GM12872 (cell line): Measurements from ENCODE around the gene PLEKHB2.

ENCODE experiments used
- CTCF ChIP-seq: IDR thresholded peaks from 3 replicates; pipeline ENCODE4 v1.5.1; 2011; ENCODE audit warnings: low read depth, mild to moderate bottlenecking, low read length, moderate library complexity; ENCODE audit not compliant: insufficient read depth

PLEKHB2 gene

GRCh38 chr2:131092458-131093005 lies 12.6 kb upstream of the PLEKHB2 start:
- no peak for TF ChIP-seq CTCF

- TF ChIP-seq CTCF, result no peak
These were observed 12.0 kb upstream of the PLEKHB2 start, which contains the start of gene FAM168B for GRCh38 chr2:131093006-131093695. Gene FAM168B, minus strand, starts transcription at chr2:131093460. Its CDS starts 10,814 bp downstream, at chr2:131082646.

- TF ChIP-seq CTCF, result no peak
These were observed 11.3 kb upstream of the PLEKHB2 start for GRCh38 chr2:131093696-131094462.

- no peak for TF ChIP-seq CTCF
These were observed 10.5 kb upstream of the PLEKHB2 start for GRCh38 chr2:131094463-131095281.

GRCh38 chr2:131103165-131103564 lies 2.0 kb upstream of the PLEKHB2 start:
- TF ChIP-seq CTCF, result no peak

- TF ChIP-seq CTCF, result no peak
These were observed 515 bp upstream of the PLEKHB2 start for GRCh38 chr2:131104487-131105155.
